ENCODE results near the gene FUBP3.

Gene FUBP3

DNA sequence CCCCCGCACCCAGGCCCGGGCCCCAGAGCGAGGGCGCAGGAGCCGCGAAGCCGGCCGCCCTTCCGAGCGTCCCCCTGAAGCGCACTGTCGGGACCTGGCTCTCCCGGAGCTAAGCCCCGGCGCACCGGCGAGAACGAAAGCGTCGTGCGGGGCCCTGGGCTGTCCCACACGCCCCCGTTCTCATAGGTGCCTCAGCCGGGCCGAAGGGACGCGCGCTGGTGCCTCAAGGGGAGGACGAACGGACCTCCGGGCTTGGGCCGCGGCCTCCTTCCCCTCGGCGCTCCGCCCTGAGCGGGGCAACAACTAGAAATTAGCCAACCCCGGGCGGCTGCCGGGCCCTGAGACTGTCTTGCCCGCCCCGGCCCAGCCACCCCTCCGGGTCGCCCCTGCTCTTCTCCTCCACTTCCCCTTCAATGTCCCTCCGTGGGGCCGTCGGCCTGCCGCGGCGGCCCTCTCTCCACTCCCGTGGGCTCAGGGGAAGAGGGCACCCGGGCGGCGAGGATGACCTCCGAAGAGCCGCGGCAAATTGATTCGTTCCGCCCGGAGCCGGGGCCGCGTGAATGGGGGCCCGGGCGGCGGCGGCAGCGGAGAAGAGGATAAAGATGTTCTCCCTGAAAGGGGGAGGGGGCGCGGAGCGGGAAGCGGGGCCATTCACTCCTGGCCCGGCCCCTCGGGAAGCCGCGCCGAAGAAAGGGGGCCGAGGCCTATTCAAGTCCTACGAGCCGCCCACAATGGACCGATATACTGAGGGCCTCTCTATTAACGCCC, 81.5 kb downstream of the FUBP3 start:
- Histone ChIP-seq H3K27me3 (ENCODE audit: control insufficient read depth in 1 of 2, insufficient read depth in 2 of 2, low read length in 2 of 2) (peaks cover 66 to 88% of the 10 kb centered on the region in 2 donors), H3K4me3 (ENCODE audit: low read depth in 1 of 2, low read length in 2 of 2) (peak overlapping the region in 1 of 2 donors; percentile 10), H3K4me1 (ENCODE audit: control insufficient read depth in 1 of 2, insufficient read depth in 2 of 2, low read length in 2 of 2) (peaks cover 0 to 4% of the 10 kb centered on the region in 2 donors), H3K9me3 (ENCODE audit: control insufficient read depth in 1 of 2, low read length in 2 of 2) (no peaks in the 10 kb centered on the region), H3K36me3 (ENCODE audit: control insufficient read depth in 1 of 2, insufficient read depth in 2 of 2, low read length in 2 of 2) (no peaks in the 10 kb centered on the region), H3K9ac (ENCODE audit: low read depth in 1 of 2, low read length in 2 of 2) (no peak overlapping the region), H3K27ac (ENCODE audit: low read depth, low read length) (no peak overlapping the region)

DNA sequence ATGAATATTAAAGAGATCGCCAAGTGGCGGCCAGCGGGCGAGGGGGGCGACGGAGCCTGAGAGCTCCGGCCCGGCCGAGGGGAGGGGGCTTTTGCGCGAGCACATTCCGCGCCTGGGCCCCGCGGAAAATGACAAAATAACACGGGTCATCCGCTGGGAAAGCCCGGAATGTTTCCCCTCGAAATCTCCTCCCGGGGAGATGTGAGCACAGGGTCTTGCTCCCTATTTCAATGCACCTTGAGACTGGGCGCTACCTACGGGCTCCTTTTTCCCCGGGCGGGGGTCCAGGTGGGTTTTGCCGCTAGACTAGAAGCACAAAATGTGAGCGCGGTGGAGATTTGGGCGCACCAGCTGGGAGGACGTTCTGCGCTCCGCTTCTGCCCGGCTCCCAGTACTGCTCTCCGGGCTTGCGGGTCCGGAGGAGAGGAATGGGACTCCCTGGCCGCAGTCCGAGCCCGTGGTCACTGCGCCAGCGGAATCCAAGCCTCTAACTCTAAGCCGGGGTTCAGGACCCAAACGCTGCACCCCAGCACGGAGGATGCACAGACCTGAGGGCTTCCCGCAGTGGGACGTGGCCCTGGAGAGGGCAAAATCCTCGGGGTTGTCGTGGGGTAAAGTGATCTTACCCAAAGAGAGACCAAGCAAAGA, 82.2 kb downstream of the FUBP3 start:
- Histone ChIP-seq H3K4me1 (ENCODE audit: control insufficient read depth in 1 of 2, insufficient read depth in 2 of 2, low read length in 2 of 2) (peaks cover 0 to 4% of the 10 kb centered on the region in 2 donors), H3K9me3 (ENCODE audit: control insufficient read depth in 1 of 2, low read length in 2 of 2) (no peaks in the 10 kb centered on the region), H3K36me3 (ENCODE audit: control insufficient read depth in 1 of 2, insufficient read depth in 2 of 2, low read length in 2 of 2) (no peaks in the 10 kb centered on the region), H3K27me3 (ENCODE audit: control insufficient read depth in 1 of 2, insufficient read depth in 2 of 2, low read length in 2 of 2) (peaks cover 68 to 90% of the 10 kb centered on the region in 2 donors), H3K4me3 (ENCODE audit: low read depth in 1 of 2, low read length in 2 of 2) (no peak overlapping the region), H3K27ac (ENCODE audit: low read depth, low read length) (no peak overlapping the region), H3K9ac (ENCODE audit: low read depth in 1 of 2, low read length in 2 of 2) (no peak overlapping the region)

DNA sequence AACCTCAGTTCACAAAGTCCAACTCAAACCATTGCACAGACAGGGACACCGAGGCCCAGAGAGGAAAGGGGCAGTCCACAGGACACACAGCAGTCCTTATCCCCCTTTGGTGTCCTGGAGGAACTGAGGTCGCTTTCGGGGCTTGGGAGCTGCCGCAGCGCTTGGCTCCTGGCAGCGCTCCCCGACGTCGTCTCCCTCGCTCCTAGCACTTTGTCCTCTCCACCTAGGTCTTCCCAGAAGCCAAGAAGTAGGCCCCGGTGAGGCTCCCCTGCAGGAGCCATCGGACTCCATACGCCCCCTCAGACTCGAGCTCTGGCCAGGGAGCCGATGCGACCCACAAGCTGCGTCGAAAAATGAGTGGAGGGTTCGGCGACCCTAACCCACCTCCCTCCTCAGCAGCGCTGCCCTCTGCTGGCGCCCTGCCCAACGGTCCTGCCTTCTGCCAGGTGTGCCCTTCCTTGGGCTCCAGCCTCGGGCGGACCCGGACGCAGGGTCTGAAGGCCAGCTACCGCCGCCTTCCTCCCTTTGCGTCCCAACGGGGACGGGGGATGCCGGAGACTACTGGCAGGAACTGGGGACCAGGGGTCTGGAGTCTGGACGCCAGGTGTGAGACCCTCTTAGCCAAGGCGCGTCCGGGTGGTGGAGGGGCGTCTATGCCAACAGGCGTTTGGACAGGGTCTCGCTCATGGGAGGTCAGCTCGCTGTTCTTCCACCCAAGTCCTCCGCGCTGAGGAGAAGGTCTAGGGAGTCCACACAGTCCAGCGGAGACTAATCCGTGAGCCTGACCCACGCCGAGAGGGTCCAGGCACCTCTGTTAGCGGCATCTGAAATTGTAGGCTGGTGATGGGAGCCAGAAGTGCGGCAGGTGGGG, 83.0 kb downstream of the FUBP3 start:
- Histone ChIP-seq H3K27ac (ENCODE audit: low read depth, low read length) (no peak overlapping the region), H3K9me3 (ENCODE audit: control insufficient read depth in 1 of 2, low read length in 2 of 2) (no peaks in the 10 kb centered on the region), H3K27me3 (ENCODE audit: control insufficient read depth in 1 of 2, insufficient read depth in 2 of 2, low read length in 2 of 2) (peaks cover 69 to 91% of the 10 kb centered on the region in 2 donors), H3K4me1 (ENCODE audit: control insufficient read depth in 1 of 2, insufficient read depth in 2 of 2, low read length in 2 of 2) (peaks cover 0 to 4% of the 10 kb centered on the region in 2 donors), H3K9ac (ENCODE audit: low read depth in 1 of 2, low read length in 2 of 2) (no peak overlapping the region), H3K36me3 (ENCODE audit: control insufficient read depth in 1 of 2, insufficient read depth in 2 of 2, low read length in 2 of 2) (no peaks in the 10 kb centered on the region), H3K4me3 (ENCODE audit: low read depth in 1 of 2, low read length in 2 of 2) (peak overlapping the region in 1 of 2 donors; percentile 2)

DNA sequence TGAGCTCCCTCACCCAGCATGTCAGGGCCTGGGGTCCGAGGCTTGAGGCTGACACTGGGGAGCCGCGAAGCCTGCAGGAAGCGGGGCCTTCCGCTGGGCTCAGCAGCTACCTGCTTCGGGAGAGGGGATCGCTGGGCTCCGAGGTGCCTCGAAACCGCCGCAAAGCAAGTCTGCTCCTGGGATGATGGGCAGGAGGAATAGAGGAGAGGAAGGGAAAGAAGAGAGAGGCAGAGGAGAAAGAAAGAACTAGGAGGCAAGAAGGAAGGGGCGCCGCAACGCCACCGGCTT, 83.5 kb downstream of the FUBP3 start:
- no peak overlapping the region for H3K9ac ChIP-seq (ENCODE audit: low read depth in 1 of 2, low read length in 2 of 2)
- peak overlapping the region in 1 of 2 donors; percentile 2 for H3K4me3 ChIP-seq (ENCODE audit: low read depth in 1 of 2, low read length in 2 of 2)
- H3K27me3 ChIP-seq (ENCODE audit: control insufficient read depth in 1 of 2, insufficient read depth in 2 of 2, low read length in 2 of 2): peaks cover 71 to 94% of the 10 kb centered on the region in 2 donors
- no peaks in the 10 kb centered on the region for H3K9me3 ChIP-seq (ENCODE audit: control insufficient read depth in 1 of 2, low read length in 2 of 2)
- peaks cover 0 to 4% of the 10 kb centered on the region in 2 donors for H3K4me1 ChIP-seq (ENCODE audit: control insufficient read depth in 1 of 2, insufficient read depth in 2 of 2, low read length in 2 of 2)
- H3K36me3 ChIP-seq (ENCODE audit: control insufficient read depth in 1 of 2, insufficient read depth in 2 of 2, low read length in 2 of 2): no peaks in the 10 kb centered on the region
- H3K27ac ChIP-seq (ENCODE audit: low read depth, low read length): no peak overlapping the region

DNA sequence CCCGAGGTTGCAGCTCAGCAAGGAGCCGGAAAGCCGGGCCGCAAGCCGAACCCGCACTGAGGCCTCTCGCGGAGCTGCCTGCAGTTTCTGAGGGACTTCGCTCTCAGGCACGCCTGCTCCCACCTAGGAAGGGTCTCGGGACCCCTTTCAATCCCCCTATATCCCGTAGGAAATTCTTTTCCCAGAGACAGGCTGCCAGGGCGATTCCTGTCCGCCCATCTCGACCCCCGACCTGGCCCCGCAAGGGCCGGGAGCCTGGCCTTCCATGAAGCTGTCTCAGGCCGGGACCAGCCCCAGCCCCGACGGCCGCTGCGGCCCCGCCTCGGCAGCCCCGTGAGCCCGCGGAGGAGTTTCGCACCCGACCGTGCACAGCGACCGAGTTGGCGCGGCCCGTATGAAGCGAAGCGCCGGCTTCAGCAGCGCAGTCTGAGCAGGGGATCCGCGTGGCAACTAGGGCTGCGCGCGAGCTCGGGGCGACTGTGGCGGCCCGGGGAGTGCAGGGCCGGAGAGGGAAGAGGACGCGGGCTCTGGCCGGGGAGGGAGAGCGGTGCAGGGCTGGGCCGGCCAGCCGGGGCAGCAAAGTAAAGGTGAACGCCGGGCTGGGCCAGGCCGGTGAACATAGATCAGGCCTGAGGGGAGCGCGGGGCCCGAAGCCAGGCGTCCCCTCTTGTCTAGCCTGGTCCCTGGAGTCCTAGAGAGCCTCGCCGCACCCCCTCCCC, 84.0 kb downstream of the FUBP3 start:
- no peak overlapping the region for H3K27ac ChIP-seq (ENCODE audit: low read depth, low read length)
- no peaks in the 10 kb centered on the region for H3K9me3 ChIP-seq (ENCODE audit: control insufficient read depth in 1 of 2, low read length in 2 of 2)
- peak overlapping the region in 1 of 2 donors; percentile 2 for H3K4me3 ChIP-seq (ENCODE audit: low read depth in 1 of 2, low read length in 2 of 2)
- H3K27me3 ChIP-seq (ENCODE audit: control insufficient read depth in 1 of 2, insufficient read depth in 2 of 2, low read length in 2 of 2): peaks cover 71 to 94% of the 10 kb centered on the region in 2 donors
- H3K9ac ChIP-seq (ENCODE audit: low read depth in 1 of 2, low read length in 2 of 2): no peak overlapping the region
- no peaks in the 10 kb centered on the region for H3K36me3 ChIP-seq (ENCODE audit: control insufficient read depth in 1 of 2, insufficient read depth in 2 of 2, low read length in 2 of 2)
- peaks cover 0 to 4% of the 10 kb centered on the region in 2 donors for H3K4me1 ChIP-seq (ENCODE audit: control insufficient read depth in 1 of 2, insufficient read depth in 2 of 2, low read length in 2 of 2)

DNA sequence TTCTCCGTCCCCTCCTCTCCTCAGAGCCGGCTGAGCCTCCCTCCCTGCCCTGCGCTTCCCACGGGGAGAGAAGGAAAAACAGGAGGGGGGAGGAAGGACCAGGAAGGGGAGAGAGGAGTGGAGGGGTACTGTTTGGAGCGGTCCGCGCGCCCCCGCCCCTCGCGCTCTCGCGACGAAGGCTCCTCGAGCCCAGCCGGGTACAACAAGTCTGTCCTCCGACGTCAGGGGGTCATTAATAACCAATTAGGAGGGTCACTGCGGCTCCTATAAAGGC, 84.5 kb downstream of the FUBP3 start:
- peaks cover 71 to 92% of the 10 kb centered on the region in 2 donors for H3K27me3 ChIP-seq (ENCODE audit: control insufficient read depth in 1 of 2, insufficient read depth in 2 of 2, low read length in 2 of 2)
- peaks cover 0 to 4% of the 10 kb centered on the region in 2 donors for H3K4me1 ChIP-seq (ENCODE audit: control insufficient read depth in 1 of 2, insufficient read depth in 2 of 2, low read length in 2 of 2)
- no peaks in the 10 kb centered on the region for H3K9me3 ChIP-seq (ENCODE audit: control insufficient read depth in 1 of 2, low read length in 2 of 2)
- H3K36me3 ChIP-seq (ENCODE audit: control insufficient read depth in 1 of 2, insufficient read depth in 2 of 2, low read length in 2 of 2): no peaks in the 10 kb centered on the region
- H3K27ac ChIP-seq (ENCODE audit: low read depth, low read length): no peak overlapping the region
- H3K9ac ChIP-seq (ENCODE audit: low read depth in 1 of 2, low read length in 2 of 2): no peak overlapping the region
- H3K4me3 ChIP-seq (ENCODE audit: low read depth in 1 of 2, low read length in 2 of 2): no peak overlapping the region

DNA sequence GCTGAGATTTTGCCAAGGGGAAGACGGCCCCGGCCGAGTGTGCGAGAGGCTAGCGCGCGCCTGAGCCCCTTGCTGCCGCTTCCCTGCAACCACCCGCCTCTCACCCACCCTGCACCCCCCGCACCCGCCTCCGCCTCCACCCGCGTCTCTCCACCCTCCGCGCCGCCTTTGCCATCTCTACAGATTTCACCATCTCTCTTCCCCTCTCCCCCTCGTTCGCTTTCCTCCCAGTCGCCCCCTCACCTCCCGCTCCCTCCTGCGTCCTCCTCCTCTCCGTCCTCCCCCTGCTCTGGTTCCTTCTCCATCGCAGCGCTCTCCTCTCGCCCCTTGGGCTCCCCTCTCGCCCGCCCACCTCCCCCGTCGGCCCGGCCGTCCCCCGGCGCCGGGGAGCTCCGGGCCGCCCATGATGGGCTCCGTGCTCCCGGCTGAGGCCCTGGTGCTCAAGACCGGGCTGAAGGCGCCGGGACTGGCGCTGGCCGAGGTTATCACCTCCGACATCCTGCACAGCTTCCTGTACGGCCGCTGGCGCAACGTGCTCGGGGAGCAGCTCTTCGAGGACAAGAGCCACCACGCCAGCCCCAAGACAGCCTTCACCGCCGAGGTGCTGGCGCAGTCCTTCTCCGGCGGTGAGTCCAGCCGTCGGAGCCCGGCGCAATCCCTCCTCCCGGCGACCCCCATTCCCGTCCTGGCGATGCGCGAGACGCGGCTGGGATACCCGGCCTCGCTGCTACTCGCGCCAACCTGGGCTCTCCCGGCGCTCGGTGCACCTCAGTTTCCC, 85.1 kb downstream of the FUBP3 start, which contains the start of gene PRDM12:
PRDM12 (plus strand) TSS at position 344 of the 778 bp plus-strand sequence; CDS start at position 404, 60 bp downstream.
- Histone ChIP-seq H3K4me3 (ENCODE audit: low read depth in 1 of 2, low read length in 2 of 2) (no peak within 1 kb of the TSS), H3K9ac (ENCODE audit: low read depth in 1 of 2, low read length in 2 of 2) (no peak within 1 kb of the TSS), H3K9me3 (ENCODE audit: control insufficient read depth in 1 of 2, low read length in 2 of 2) (no peaks in the 10 kb centered on the region), H3K4me1 (ENCODE audit: control insufficient read depth in 1 of 2, insufficient read depth in 2 of 2, low read length in 2 of 2) (peaks cover 0 to 4% of the 10 kb centered on the region in 2 donors), H3K27ac (ENCODE audit: low read depth, low read length) (no peak within 1 kb of the TSS), H3K36me3 (ENCODE audit: control insufficient read depth in 1 of 2, insufficient read depth in 2 of 2, low read length in 2 of 2) (no peaks in the 10 kb centered on the region), H3K27me3 (ENCODE audit: control insufficient read depth in 1 of 2, insufficient read depth in 2 of 2, low read length in 2 of 2) (peaks cover 66 to 87% of the 10 kb centered on the region in 2 donors)

DNA sequence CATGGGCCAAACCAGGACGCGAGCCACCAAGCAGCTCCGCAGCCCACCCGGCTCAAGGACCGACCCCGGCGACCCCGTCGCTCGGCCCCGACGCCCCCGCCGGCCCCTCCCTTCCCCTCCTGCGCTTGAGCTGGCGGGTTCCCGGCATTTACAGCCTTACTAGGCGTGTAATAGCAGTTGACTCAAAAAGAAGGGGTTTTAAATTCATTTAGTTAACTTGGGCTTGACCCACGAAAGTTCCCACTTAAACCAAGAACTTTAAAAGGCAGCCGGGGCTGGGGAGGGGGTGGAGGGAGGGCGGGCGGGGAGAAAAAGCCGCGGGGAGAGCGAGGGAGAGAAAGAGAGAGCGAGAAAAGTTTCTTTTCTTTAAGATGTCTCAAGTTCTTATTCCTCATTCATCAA, 85.7 kb downstream of the FUBP3 start:
- Histone ChIP-seq H3K4me1 (ENCODE audit: control insufficient read depth in 1 of 2, insufficient read depth in 2 of 2, low read length in 2 of 2) (peaks cover 0 to 4% of the 10 kb centered on the region in 2 donors), H3K27me3 (ENCODE audit: control insufficient read depth in 1 of 2, insufficient read depth in 2 of 2, low read length in 2 of 2) (peaks cover 66 to 82% of the 10 kb centered on the region in 2 donors)

More for the DNA sequence above, 85.7 kb downstream of the FUBP3 start:
- Histone ChIP-seq H3K9me3 (ENCODE audit: control insufficient read depth in 1 of 2, low read length in 2 of 2) (no peaks in the 10 kb centered on the region), H3K4me3 (ENCODE audit: low read depth in 1 of 2, low read length in 2 of 2) (no peak overlapping the region), H3K27ac (ENCODE audit: low read depth, low read length) (no peak overlapping the region), H3K36me3 (ENCODE audit: control insufficient read depth in 1 of 2, insufficient read depth in 2 of 2, low read length in 2 of 2) (no peaks in the 10 kb centered on the region), H3K9ac (ENCODE audit: low read depth in 1 of 2, low read length in 2 of 2) (no peak overlapping the region)
